Measurements from ENCODE around the gene LAMB3.
"Not testable (repeated sequence)": the region's sequence is repeated elsewhere in the genome, so short reads cannot be mapped to it uniquely, and the experiment has no call there.

LAMB3 gene

DNA sequence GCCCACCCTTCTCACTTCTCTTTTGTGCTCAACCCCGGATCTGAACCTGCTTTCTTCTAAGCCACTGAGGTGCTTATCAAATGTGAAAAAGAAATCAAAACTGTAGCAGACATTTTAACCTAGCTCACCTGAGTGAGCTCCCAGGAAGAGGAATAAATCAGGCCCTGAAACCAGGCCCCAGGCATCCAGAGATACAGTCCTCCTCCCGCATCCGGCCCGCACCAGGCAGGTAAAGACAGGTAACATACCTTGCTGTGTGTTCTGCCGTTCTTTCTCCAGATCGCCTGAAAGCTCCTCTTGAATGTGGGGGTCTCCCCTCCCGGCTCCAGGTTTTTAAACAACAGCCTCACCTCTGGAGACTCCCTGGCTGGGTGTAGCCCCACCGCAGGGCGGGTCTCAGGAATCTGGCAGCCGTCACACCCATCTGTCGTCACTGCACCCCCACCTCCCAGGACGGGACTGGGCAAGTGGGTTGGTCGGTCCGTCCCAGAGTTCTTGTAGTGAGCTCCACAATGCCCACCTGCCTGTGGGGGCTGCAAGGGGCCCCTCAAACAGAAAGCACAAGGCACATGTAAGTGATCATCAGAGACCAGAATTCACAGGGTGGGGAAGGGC is at the start of gene LAMB3:
Gene LAMB3, minus strand, starts transcription at position 305 of the 615 bp plus-strand sequence. CDS start 1,481 bp downstream, outside the sequence.
- DNase-seq, result no peak

DNA sequence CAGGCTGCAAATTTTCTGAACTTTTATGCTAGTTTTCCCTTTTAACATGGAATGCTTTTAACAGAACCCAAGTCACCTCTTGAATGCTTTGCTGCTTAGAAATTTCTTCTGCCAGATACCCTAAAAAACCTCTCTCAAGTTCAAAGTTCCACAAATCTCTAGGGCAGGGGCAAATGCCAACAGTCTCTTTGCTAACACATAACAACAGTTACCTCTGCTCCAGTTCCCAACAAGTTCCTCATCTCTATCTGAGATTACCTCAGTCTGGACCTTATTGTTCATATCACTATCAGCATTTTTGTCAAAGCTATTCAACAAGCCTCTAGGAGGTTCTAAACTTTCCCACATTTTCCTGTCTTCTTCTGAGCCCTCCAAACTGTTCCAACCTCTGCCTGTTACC is 48.5 kb upstream of the LAMB3 start:
- not testable (repeated sequence) for DNase-seq

DNA sequence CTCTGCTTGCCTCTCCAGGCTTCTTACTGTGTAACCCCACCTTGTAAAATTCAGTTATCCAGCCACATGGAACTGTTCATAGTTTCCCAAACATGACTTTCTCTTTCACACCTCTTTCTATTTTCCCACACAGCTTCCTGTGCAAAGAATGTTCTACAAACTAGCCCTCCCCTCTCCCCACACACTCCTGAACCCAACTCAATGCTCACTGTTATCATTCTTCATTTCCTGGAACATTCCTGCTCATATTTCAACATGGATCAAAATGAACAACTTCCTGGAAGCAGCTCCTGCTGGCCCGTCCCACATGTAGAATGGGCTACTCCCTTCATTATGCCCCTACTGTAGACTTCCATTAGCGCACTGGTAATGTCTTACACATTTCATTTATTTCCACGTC is 44.9 kb upstream of the LAMB3 start:
- DNase-seq, result no peak

DNA sequence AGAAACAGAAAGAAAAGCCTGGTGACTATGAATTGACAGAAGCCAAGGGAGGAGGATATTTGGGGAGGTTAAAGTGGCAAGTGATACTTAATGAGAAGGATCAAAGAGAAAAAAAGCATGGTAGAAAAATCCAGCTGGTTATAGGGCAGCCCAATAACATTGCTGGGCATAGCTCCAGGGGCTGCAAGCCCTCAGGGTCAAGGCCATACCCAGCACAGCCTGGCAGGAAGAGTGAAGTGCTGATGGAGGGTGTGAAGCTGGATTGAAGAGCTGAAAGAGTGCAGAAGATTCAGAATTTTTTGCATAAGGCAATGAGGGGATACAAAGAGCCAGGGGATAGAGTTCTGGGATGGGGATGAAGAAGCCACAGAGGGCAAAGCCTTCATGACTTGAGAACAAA is 44.4 kb upstream of the LAMB3 start:
- DNase-seq, result no peak

DNA sequence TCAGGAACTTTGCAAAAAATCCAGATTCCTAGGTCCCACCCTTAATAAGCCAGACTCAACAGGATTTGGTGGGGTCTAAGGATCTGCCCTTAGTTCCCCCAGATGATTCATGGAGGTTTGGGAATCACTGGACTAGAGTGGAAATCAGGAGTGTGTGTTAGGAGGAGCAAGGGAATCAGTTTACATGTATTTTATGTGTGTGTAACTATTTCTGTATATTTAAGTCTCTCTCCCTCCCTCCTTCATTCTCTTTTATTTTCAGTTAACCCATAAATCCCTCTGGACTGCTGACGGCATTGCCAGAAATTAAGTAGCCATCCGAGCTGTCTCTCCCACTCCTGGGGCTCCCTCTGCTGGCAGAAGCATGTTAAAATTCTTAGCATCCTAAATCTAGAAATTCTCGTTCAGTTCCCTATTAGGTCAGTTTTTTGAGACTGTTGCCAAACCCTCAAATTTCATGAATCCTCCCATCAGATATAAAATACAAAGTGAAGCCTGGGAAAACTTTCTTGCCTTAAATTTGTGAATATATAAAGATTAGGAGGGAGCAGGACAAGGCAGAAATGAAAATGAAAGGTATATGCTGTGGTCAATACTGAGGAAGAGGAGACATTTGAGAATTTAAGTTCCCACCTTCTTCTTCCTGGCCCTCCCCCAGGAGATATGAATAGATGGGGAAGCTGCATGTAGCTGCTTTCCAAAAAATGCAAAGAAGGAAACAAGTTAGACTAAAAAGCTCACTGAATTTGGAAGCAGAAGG is 40.7 kb upstream of the LAMB3 start:
- peak in 1 of 2 experiments; percentile 39 for DNase-seq

DNA sequence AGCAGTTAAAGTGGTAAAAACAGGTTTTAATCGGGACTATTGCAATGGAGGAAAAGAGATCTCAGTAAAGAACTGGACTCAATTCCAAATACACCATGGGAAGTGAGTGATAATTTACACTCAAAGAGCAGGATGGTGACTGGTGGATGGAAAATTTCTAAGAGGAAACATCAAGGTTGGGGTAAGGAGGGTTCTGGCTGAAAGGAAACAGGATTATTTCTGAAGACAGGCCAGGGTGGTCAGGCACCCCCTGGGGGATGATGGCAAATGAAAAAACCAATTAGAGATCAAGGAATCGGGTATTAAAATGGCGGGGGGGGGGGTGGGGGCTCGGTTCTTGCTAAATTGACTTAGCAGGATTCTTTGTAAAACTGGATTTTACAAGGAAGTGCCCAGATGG is 40.1 kb upstream of the LAMB3 start:
- no peak for DNase-seq

DNA sequence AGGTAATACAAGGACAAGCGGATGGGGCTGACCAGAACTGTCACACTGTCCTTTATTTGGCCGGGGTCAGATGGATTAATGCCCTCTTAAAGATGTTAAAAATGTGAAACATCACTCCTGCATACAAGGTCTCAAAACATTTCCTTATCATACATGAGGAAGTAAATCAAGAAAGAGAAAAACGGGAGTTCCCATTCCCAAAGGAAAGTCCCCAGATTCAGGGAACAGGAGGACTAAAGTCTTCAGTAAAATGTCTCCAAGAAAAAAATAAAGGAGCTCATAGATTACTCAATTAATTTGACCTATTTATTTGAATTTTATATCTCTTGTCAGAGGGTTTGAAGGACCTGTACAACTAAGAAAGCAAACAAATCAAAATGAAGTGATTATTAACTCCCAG is 39.0 kb upstream of the LAMB3 start:
- DNase-seq, result no peak

DNA sequence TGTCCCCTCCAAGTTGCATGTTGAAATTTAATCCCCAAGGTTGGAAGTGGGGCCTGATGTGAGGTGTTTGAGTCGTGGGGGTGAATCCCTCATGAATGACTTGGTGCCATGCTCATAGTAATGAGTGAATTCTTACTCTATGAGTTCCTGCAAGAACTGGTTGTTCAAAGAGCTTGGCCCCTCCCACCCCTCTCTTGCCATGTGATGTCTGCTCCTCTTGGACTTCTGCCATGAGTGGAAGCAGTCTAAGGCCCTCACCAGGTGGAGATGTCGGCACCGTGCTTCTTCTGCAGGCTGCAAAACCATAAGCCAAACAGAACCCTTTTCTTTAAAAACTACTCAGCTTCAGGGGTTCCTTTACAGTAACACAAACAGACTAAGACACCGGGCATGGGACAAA is 37.3 kb upstream of the LAMB3 start:
- no peak for DNase-seq

DNA sequence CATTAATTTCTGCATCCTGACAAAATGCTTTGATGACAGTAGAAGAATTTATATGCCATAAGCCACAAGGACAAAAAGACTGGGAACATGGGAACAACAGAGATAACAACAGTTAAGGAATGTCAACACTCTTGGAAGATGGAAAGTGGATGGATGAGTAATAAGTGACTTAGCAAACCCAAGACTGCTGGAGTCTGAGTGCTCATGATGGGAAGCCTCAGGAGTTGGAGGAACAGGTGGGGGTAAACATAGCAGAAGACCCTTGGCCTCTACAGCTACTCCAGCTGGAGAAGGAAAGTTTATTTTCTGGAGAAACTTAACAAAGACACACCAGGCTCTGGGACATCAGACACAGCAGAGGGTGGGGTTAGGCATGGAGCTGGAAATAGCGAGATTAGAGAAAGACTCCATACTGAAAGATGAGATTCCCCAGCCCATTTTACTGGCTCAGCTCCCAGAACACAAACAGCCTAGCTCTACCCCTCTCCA is 36.6 kb upstream of the LAMB3 start:
- no peak for DNase-seq

DNA sequence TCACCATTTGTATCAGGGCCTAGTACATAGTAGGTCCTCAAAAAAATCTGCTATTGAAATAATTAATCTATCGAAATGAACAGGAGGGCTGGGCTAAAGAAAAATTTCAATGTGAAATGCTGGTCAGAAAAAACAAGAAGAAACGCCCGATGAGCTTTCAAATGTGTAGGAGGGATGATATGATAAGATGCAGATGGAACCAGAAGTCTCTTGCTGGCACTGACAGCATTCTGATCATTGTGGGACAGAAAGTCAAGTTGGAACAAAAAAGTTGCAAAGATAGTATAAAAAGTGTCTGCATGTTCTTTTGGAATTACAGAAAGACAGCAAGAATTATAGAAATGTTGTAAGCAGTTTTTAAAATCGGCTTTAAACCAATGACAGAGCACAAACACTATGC is 34.1 kb upstream of the LAMB3 start:
- no peak for DNase-seq

DNA sequence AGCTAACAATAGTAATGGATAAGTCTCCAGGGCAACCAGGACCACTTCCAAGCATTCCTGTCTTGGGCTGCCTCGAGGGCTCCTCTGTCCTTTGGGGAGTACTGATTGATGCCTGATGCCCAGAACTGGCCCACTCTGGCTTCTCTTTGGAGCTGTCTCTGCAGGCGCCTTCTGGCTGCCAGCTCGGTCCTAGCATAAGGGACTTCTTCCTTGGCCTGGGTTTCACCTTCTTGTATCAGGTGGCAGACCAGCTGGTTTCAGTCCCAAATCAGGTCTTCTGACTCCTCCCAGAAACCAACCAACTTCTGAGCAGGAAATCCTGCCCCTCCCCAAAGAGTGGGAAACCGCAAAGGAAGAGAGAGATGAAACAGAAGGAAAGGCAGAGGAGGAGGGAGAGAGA is 33.6 kb upstream of the LAMB3 start:
- no peak for DNase-seq

DNA sequence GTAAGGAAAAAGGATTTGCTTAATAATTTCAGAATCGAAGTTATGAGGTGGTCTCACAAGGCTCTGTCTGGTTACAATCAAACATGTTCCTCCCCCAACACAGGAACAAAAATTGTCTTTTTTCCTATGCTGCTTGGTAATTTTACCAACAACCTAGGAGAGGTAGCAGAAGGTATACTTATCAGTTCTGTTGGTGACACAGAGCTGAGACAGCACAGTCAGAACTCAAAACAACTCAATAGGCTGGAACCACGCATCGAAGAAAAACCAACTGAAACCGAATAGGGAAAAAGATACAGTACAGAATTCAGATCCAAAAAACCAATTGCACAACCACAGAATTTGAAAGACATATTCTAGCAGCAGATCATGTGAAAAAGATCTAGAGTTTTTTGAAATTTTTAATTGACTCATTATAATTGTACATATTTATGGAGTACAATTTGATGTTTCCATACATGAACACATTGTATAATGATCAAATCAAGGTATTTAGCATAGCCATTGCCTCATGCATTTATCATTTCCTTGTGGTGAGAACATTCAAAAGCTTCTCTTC is 26.8 kb upstream of the LAMB3 start:
- no peak for DNase-seq

DNA sequence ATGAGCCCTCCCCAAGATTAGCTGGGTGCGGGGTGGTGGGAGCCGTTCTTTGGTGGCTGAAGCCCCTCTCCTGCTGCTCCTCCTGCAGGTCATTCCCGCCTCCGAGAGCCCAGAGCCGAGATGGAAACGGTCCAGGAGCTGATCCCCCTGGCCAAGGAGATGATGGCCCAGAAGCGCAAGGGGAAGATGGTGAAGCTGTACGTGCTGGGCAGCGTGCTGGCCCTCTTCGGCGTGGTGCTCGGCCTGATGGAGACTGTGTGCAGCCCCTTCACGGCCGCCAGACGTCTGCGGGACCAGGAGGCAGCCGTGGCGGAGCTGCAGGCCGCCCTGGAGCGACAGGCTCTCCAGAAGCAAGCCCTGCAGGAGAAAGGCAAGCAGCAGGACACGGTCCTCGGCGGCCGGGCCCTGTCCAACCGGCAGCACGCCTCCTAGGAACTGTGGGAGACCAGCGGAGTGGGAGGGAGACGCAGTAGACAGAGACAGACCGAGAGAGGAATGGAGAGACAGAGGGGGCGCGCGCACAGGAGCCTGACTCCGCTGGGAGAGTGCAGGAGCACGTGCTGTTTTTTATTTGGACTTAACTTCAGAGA is 23.4 kb upstream of the LAMB3 start:
- DNase-seq, result no peak

DNA sequence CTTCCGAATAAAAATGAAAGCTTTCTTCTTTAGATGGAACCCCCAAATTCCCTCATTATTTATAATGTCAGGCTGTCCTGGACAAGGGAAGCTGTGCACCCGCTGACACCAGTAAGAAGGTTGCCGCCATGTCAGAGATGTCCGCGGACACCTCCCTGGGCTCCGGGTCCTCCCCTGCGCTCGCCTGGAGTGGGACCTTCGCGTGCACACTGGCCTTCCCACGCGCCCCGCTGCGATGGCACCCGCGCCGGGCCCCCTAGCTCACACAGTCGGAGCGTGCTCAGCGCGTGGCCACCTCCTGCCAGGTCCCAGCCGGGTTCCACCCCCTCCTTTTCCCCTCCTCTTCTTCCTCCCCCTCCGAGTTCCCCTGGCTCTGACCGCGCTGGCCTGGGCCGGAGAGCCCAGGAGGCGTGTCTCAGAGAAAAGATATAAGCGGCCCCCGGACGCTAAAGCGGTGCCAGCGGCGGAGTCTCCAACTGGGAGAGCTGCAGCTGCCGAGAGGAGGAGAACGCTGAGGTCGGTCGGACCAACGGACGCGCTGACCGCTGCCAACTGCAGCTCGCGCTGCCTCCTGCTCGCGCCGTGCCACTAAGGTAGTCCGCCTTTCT is 22.8 kb upstream of the LAMB3 start, which contains the start of gene G0S2:
Gene G0S2, plus strand, starts transcription at position 456 of the 608 bp plus-strand sequence. CDS start 273 bp downstream, outside the sequence.
- no peak for DNase-seq

DNA sequence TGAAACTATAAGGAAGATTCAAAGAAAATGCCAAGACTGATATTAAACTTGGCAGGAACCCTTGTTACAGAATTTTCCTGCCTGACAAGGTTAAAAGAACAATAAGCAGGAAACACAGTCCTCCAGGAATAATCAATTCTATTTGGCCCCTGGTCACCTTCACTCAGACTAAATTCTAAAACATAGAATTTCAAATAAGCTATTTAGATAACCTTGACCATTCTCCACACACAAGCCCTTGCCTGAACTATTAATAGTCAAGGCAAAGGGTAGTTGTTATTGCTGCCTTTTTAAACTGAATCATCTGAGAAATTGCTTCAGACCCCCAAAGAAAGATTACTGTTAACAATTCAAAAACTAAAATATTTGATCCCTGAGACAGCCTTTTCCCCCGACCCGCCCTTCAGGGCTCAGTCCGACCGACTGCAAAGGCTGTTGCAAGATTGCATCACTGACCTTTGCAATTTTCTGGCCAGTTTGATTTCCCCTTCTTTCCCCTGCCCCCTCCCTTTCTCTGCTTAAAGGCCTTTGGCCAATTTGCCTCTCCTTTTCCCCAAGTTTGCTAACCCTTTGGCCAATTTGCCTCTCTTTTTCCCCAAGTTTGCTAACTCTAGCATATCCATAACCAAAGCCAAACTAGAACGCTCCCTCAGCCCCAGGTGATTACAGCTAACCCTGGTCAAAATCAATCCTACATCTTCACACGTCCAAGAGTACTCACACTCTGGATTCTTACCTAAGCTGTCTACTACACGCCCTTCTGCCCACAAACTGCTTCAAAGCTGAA is 21.6 kb upstream of the LAMB3 start:
- no peak for DNase-seq

DNA sequence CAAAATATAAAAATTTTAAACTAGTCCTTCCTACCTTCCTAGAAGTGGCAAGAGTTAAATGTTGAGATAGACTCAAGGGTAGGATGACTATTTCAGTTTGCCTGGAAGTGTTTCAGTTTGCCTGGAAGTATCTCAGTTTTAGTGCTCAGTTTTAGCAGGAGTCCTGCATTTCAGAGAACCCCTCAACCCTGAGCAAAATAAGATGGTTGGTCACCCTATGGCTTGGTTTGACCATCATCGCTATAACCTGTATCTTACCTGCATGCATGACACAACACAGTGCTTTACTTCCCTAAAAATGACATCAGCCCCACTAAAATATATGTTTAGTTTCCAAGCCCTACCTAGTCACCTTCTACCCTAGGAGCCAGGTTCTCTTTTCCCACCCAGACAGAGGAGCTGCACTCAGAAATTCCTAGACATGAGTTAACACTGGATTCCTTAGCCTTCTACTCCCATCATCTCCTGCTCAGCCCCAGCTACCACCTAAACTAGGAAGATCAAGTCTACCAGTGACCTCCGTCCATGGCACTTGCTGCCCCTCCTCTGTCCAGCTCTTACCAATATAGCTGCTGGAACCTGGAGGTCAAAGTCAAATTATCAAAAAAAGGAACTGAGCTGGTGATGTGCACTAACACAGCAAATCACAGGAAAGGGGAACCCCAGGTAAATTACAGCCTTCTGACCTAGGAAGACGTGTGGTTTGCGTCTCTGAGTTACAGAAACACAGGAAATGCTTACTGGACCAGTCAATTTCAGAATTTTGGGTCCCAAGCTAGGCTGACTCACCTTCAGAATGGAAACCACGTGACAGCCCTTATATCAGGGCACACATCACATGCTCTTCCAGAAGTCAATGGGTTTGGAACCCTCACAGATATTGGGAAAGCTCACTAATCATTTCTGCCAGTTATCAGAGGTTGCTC is 20.7 kb upstream of the LAMB3 start:
- no peak for DNase-seq

DNA sequence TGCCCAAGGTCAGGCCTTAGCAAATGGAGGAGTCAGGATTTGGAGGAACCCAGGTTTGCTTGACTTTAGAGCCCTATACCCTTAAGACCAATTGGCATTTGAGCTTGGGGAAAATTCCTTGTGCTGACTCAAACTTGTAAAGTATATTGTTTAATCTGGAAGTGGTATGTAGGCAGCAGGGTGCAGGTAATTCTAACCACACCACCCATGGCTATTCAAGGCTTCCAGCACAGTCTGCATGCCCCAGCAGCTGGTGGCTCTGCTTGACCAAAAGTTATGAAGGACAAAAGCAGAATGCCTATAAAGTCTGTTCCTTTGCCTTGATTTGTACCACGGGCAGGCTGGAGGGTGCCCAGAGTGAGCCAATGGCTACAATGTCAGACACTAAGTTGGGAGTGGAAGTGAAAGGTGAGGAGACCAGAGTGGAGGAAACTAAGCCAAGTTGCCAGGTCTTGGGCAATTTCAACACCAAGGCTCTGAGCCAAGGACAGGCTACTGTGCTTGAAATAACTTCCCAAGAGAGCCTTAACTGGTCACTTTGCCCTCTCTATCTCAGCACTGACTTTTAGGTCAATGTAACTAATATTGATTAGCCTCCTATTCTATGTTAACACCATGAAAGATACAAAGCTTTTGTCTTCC is 18.3 kb upstream of the LAMB3 start:
- no peak for DNase-seq

DNA sequence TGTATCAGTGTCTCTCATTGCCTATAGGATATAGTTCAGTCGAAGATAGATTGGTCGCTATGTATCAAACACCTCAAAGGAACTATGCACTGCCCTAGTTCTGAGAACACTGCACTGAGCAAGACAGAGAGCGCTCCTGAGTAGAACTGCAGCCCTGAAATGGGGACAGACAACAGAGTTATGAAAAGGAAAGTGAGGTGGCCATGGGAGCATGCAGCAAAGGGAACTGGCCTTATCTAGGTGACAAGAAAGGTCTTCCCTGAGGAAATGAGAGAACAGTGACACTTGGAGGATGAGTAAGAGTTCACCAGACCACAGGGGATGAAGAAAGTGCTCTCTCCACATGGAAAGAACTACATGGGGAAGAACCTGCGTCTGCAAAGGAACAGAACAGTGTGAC is 15.5 kb upstream of the LAMB3 start:
- no peak for DNase-seq

DNA sequence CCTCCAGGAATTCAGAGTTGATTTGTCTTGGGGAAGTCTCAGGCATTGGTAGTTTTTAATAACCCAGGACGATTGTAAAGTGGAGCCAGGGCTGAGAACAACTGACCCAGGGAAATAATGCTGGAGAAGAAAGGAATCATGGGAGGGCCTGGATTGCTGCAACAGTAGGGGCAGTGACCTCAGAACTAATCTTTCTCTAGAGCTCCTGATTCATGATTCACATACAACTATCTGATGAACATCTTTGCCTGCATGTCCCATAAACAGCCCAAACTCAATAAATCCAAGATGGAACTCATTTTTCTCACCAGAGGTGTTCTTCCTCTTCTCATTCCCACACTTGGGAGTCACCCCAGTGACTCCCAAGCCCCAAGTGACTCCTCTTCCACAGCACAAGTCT is 14.9 kb upstream of the LAMB3 start:
- no peak for DNase-seq

DNA sequence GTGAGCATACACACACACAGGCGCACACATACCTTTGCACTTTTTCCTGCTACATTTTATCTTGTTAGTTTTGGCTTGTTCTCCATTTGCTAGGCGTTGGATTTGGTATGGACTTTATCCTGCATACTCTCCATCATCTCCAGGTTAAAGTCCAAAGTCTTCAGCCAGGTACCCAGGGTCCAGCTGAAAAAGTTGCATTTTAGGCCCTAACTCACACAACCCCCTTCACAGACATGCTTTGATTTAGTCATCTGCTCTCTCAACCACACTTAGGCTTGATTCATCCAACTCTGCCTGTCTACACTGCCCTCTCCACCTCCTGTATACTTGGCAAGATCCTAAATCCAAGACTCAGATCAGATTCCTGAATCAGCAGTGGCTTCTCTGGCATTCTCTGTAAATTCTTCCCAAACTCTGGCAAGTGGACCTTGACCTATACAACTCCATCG is 10.7 kb upstream of the LAMB3 start:
- DNase-seq, result no peak

DNA sequence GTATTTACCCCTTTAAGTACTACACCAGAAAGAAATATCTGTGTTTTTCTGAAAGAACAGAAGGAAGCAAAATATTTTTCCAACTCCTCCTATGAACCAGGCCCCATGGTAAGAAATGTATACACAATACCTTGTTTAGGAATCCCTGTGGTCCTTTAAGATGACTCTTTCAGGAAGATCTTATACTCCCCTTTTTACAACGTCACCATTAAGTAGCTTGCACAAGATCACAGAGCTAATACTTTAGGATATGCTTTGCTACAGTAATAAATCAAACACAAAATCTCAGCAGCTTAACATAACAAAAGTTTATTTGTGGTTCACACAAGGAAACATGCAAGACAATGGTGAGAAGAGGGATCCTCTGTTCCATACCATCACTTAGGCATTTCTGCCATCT is 8.8 kb upstream of the LAMB3 start:
- DNase-seq, result no peak
